Panc1 (cell line): ENCODE data around the gene BRCA2.

Experiments
- CTCF ChIP-seq: fragments of 450-650 bp; IDR thresholded peaks from 2 replicates; pipeline ENCODE4 v1.5.1; 2017; ENCODE audit warnings: mild to moderate bottlenecking
- POLR2AphosphoS5 ChIP-seq: IDR thresholded peaks from 2 replicates; pipeline ENCODE4 v1.6.1; 2012; ENCODE audit warnings: mild to moderate bottlenecking, low read depth, low read length, moderate library complexity
- SIN3A ChIP-seq: IDR thresholded peaks from 2 replicates; pipeline ENCODE4 v1.6.1; 2012; ENCODE audit warnings: low read depth, mild to moderate bottlenecking, low read length, moderate library complexity, borderline replicate concordance; ENCODE audit not compliant: insufficient read depth
- TCF7L2 ChIP-seq: IDR thresholded peaks from 2 replicates; pipeline ENCODE4 v1.6.1; 2011; ENCODE audit warnings: mild to moderate bottlenecking, low read depth, low read length, inconsistent platforms
- TF ChIP-seq, protein P1 (sequence below), 2 experiments: IDR thresholded peaks; 2 replicates each; pipeline ENCODE4 v1.6.1; 2011 to 2012; ENCODE audit warnings: low read depth in 2 of 2, control low read depth in 1 of 2, low read length in 1 of 2, mild to moderate bottlenecking in 1 of 2, moderate library complexity in 1 of 2; ENCODE audit not compliant: insufficient read depth in 1 of 2

DNA sequence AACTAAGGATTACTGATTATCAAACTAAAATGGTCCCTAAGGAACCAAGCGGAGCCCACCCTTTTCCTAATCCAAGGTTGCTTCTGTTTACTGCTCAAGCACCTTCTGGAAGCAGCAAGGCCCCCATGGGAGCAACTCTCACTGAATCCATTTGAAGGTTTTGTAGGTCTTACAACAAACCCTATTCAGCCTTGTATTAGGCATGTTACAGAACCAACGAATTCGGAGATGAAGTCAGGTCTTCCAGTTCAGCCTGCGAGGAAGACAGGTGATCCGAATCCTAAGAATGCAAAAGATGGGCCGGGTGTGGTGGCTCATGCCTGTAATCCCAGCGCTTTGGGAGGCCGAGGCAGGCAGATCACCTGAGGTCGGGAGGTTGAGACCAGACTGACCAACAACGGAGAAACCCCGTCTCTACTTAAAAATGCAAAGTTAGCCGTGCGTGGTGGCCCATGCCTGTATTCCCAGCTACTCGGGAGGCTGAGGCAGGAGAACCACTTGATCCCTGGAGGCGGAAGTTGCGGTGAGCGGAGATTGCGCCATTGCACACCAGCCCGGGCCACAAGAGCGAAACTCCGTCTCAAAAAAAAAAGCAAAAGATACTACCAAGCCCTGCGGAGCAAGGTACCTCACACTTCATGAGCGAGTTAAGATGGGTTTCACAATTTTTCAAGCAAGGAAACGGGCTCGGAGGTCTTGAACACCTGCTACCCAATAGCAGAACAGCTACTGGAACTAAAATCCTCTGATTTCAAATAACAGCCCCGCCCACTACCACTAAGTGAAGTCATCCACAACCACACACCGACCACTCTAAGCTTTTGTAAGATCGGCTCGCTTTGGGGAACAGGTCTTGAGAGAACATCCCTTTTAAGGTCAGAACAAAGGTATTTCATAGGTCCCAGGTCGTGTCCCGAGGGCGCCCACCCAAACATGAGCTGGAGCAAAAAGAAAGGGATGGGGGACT lies 754 bp upstream of the BRCA2 start:
- TF ChIP-seq CTCF (no peak), POLR2AphosphoS5 (no peak), TCF7L2 (no peak), SIN3A (no peak)
- TF ChIP-seq, protein P1, sequence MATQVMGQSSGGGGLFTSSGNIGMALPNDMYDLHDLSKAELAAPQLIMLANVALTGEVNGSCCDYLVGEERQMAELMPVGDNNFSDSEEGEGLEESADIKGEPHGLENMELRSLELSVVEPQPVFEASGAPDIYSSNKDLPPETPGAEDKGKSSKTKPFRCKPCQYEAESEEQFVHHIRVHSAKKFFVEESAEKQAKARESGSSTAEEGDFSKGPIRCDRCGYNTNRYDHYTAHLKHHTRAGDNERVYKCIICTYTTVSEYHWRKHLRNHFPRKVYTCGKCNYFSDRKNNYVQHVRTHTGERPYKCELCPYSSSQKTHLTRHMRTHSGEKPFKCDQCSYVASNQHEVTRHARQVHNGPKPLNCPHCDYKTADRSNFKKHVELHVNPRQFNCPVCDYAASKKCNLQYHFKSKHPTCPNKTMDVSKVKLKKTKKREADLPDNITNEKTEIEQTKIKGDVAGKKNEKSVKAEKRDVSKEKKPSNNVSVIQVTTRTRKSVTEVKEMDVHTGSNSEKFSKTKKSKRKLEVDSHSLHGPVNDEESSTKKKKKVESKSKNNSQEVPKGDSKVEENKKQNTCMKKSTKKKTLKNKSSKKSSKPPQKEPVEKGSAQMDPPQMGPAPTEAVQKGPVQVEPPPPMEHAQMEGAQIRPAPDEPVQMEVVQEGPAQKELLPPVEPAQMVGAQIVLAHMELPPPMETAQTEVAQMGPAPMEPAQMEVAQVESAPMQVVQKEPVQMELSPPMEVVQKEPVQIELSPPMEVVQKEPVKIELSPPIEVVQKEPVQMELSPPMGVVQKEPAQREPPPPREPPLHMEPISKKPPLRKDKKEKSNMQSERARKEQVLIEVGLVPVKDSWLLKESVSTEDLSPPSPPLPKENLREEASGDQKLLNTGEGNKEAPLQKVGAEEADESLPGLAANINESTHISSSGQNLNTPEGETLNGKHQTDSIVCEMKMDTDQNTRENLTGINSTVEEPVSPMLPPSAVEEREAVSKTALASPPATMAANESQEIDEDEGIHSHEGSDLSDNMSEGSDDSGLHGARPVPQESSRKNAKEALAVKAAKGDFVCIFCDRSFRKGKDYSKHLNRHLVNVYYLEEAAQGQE (IDR thresholded peaks at IDR 0.05; ENCODE audit: insufficient read depth in 1 of 2, low read depth in 2 of 2, low read length in 1 of 2) = no peak
